H1 (cell line): ENCODE measurements around the gene CSRNP3. TPM values are rescaled to one million over a fixed set of nuclear protein-coding genes. Genes with fewer than 3 reads are reported as not detected.

Experiments
- CTCF ChIA-PET: fragments of 300-600 bp; sonication (Branson Sonifier 250); formaldehyde crosslinking; loops from one replicate; lab custom pipeline; 2021; ENCODE audit not compliant: partially characterized antibody; lab: Charles Lee
- POLR2A ChIA-PET: fragments of 300-600 bp; sonication (Branson Sonifier 250); formaldehyde crosslinking; loops from one replicate; lab custom pipeline; 2021; ENCODE audit warnings: inconsistent platforms; ENCODE audit not compliant: partially characterized antibody; lab: Charles Lee
- DNase-seq, 2 experiments: peaks; one replicate each; pipeline versions ENCODE4 v3.0.0 to v3.0.0-alpha.2; 2010 to 2022; ENCODE audit warnings: low spot score in 2 of 2, low read depth in 1 of 2, mixed read lengths in 1 of 2
- FAIRE-seq: peaks from 2 replicates; lab custom pipeline; 2011; peaks lifted over from hg19 to GRCh38; lab: Jason Lieb, UNC
- H2AFZ ChIP-seq: 2 replicates; pipeline ENCODE4 v1.8.1; 2012; ENCODE audit warnings: low read length, inconsistent platforms
- H2AK5ac ChIP-seq: 2 replicates; pipeline ENCODE4 v1.6.1; 2013; ENCODE audit warnings: low read depth, low read length
- H2BK120ac ChIP-seq: replicated peaks from 2 replicates; pipeline ENCODE3; 2013; ENCODE audit warnings: low read depth, low read length, inconsistent platforms
- H2BK12ac ChIP-seq: 2 replicates; pipeline ENCODE4 v1.6.1; 2013; ENCODE audit warnings: low read depth, low read length
- H2BK15ac ChIP-seq: 2 replicates; pipeline ENCODE4 v1.6.1; 2013; ENCODE audit warnings: low read length
- H2BK20ac ChIP-seq: 2 replicates; pipeline ENCODE4 v1.6.1; 2013; ENCODE audit warnings: low read length
- H2BK5ac ChIP-seq: 2 replicates; pipeline ENCODE4 v1.6.1; 2013; ENCODE audit warnings: low read depth, low read length
- H3K14ac ChIP-seq: 2 replicates; pipeline ENCODE4 v1.6.1; 2013; ENCODE audit warnings: inconsistent platforms; ENCODE audit not compliant: insufficient read length
- H3K18ac ChIP-seq: 2 replicates; pipeline ENCODE4 v1.6.1; 2013; ENCODE audit warnings: low read length; ENCODE audit errors: extremely low read depth
- H3K23ac ChIP-seq: 2 replicates; pipeline ENCODE4 v1.6.1; 2013; ENCODE audit warnings: inconsistent platforms; ENCODE audit not compliant: insufficient read length
- H3K23me2 ChIP-seq: 2 replicates; pipeline ENCODE4 v1.6.1; 2013; ENCODE audit warnings: low read depth, low read length
- H3K27ac ChIP-seq: 2 replicates; pipeline ENCODE4 v1.6.1; 2011; ENCODE audit warnings: low read depth, low read length, inconsistent platforms
- H3K27me3 ChIP-seq, 4 experiments: replicated peaks in 1 of 4; 1 replicate in 1 of 4; 2 replicates in 3 of 4; pipeline versions ENCODE4 v1.6.1 to v1.8.1; 2011 to 2013; ENCODE audit warnings: low read length in 3 of 4, mild to moderate bottlenecking in 3 of 4, inconsistent platforms in 2 of 4, mixed read lengths in 2 of 4, moderate library complexity in 1 of 4; ENCODE audit not compliant: control insufficient read depth in 3 of 4, insufficient read depth in 3 of 4; ENCODE audit errors: extremely low read depth in 1 of 4
- H3K36me3 ChIP-seq, 4 experiments: 2 replicates each; pipeline versions ENCODE4 v1.6.1 to v1.8.1; 2011 to 2013; ENCODE audit warnings: mild to moderate bottlenecking in 4 of 4, low read length in 3 of 4, moderate library complexity in 2 of 4, control low read depth in 1 of 4, inconsistent platforms in 1 of 4; ENCODE audit not compliant: insufficient read depth in 4 of 4, control insufficient read depth in 2 of 4
- H3K4ac ChIP-seq: replicated peaks from 2 replicates; pipeline ENCODE3; 2013; ENCODE audit warnings: low read length, low read depth, mixed read lengths, inconsistent platforms; ENCODE audit not compliant: insufficient read length
- H3K4me1 ChIP-seq, 4 experiments: replicated peaks in 1 of 4; 1 replicate in 1 of 4; 2 replicates in 3 of 4; pipeline versions ENCODE4 v1.6.1 to v1.8.1; 2011 to 2013; ENCODE audit warnings: low read length in 3 of 4, inconsistent platforms in 2 of 4, mixed read lengths in 1 of 4; ENCODE audit not compliant: insufficient read depth in 4 of 4, control insufficient read depth in 3 of 4
- H3K4me2 ChIP-seq, 2 experiments: 2 replicates each; pipeline versions ENCODE4 v1.6.1 to v1.8.1; 2011 to 2013; ENCODE audit warnings: low read depth in 2 of 2, low read length in 2 of 2, control low read depth in 1 of 2, inconsistent platforms in 1 of 2, mild to moderate bottlenecking in 1 of 2; ENCODE audit not compliant: insufficient read depth in 1 of 2
- H3K4me3 ChIP-seq, 4 experiments: fragments of 200-600, 300-600 bp in 1 of 4; sonication (generic), shearing (Covaris generic), sonication (Bioruptor Twin) in 1 of 4; 2 replicates each; pipeline versions ENCODE4 v1.5.1 to v1.8.1; 2011 to 2016; ENCODE audit warnings: low read length in 4 of 4, low read depth in 3 of 4, control low read depth in 2 of 4, inconsistent platforms in 2 of 4, mild to moderate bottlenecking in 2 of 4, mixed read lengths in 1 of 4, moderate library complexity in 1 of 4; ENCODE audit not compliant: insufficient read depth in 2 of 4; ENCODE audit errors: extremely low read depth in 1 of 4
- H3K56ac ChIP-seq: replicated peaks from 2 replicates; pipeline ENCODE3; 2013; ENCODE audit warnings: low read depth, mild to moderate bottlenecking, mixed read lengths, low read length, inconsistent platforms; ENCODE audit not compliant: insufficient read length
- H3K79me1 ChIP-seq: 2 replicates; pipeline ENCODE4 v1.6.1; 2013; ENCODE audit warnings: low read depth, low read length, control low read depth
- H3K79me2 ChIP-seq, 2 experiments: 2 replicates each; pipeline versions ENCODE4 v1.6.1 to v1.8.1; 2012 to 2013; ENCODE audit warnings: low read length in 2 of 2, mild to moderate bottlenecking in 2 of 2, inconsistent platforms in 1 of 2; ENCODE audit not compliant: insufficient read depth in 2 of 2, control insufficient read depth in 1 of 2
- H3K9ac ChIP-seq, 4 experiments: replicated peaks in 1 of 4; 1 replicate in 1 of 4; 2 replicates in 3 of 4; pipeline versions ENCODE4 v1.6.1 to v1.8.1; 2011 to 2013; ENCODE audit warnings: low read depth in 3 of 4, low read length in 3 of 4, control low read depth in 2 of 4, mild to moderate bottlenecking in 2 of 4, moderate library complexity in 2 of 4, inconsistent platforms in 1 of 4; ENCODE audit errors: extremely low read depth in 1 of 4
- H3K9me3 ChIP-seq, 2 experiments: 2 replicates each; pipeline versions ENCODE4 v1.6.1 to v1.8.1; 2012 to 2013; ENCODE audit warnings: mild to moderate bottlenecking in 2 of 2, moderate library complexity in 2 of 2, control low read depth in 1 of 2, inconsistent platforms in 1 of 2, low read depth in 1 of 2, low read length in 1 of 2, mixed read lengths in 1 of 2; ENCODE audit not compliant: insufficient read depth in 2 of 2
- H4K20me1 ChIP-seq, 2 experiments: replicated peaks in 1 of 2; 2 replicates each; pipeline versions ENCODE3 to v1.8.1; 2011 to 2013; ENCODE audit warnings: inconsistent platforms in 2 of 2, low read length in 2 of 2, mild to moderate bottlenecking in 1 of 2; ENCODE audit not compliant: insufficient read depth in 2 of 2, control insufficient read depth in 1 of 2
- H4K5ac ChIP-seq: 2 replicates; pipeline ENCODE4 v1.6.1; 2013; ENCODE audit warnings: low read length, low read depth, mixed read lengths, inconsistent platforms; ENCODE audit not compliant: insufficient read length
- H4K8ac ChIP-seq: 2 replicates; pipeline ENCODE4 v1.8.0; 2013; ENCODE audit warnings: mild to moderate bottlenecking, moderate library complexity, low read length, inconsistent platforms; ENCODE audit not compliant: insufficient read depth; ENCODE audit errors: extremely low read depth
- H4K91ac ChIP-seq: replicated peaks from 2 replicates; pipeline ENCODE3; 2013; ENCODE audit warnings: low read length, mixed read lengths, inconsistent platforms; ENCODE audit not compliant: insufficient read length
- CTBP2 ChIP-seq: IDR thresholded peaks from 2 replicates; pipeline ENCODE4 v1.7.0; 2011; ENCODE audit warnings: borderline replicate concordance, mild to moderate bottlenecking, moderate library complexity, mixed read lengths, low read length; ENCODE audit not compliant: insufficient read depth, insufficient read length
- SIN3A ChIP-seq, 2 experiments: IDR thresholded peaks in 1 of 2; conservative IDR thresholded peaks in 1 of 2; 2 replicates each; pipeline ENCODE4 v1.6.1; 2011 to 2012; ENCODE audit warnings: low read length in 2 of 2, improper control_type of control experiment in 1 of 2, low read depth in 1 of 2, mild to moderate bottlenecking in 1 of 2
- SP2 ChIP-seq: IDR thresholded peaks from 2 replicates; pipeline ENCODE4 v1.6.1; 2012; ENCODE audit warnings: mild to moderate bottlenecking, low read length, inconsistent platforms
- SP4 ChIP-seq: IDR thresholded peaks from 2 replicates; pipeline ENCODE4 v1.6.1; 2012; ENCODE audit warnings: low read length, inconsistent platforms
- WGBS, 2 experiments: shearing (Covaris generic) in 1 of 2; methylation state at CpG; one replicate each; pipeline versions ENCODE4 v1.1.6 to v1.1.7; 2013 to 2015; ENCODE audit warnings: low lambda C conversion rate in 2 of 2, mixed read lengths in 2 of 2, inconsistent platforms in 1 of 2, low coverage in 1 of 2, missing lambda C conversion rate in 1 of 2; ENCODE audit not compliant: insufficient replicate concordance in 2 of 2, insufficient coverage in 1 of 2, insufficient read length in 1 of 2; ENCODE audit errors: extremely low coverage in 1 of 2, missing lambda C conversion rate in 1 of 2; 5-methylcytosine and 5-hydroxymethylcytosine counted together
- polyA plus RNA-seq, 7 experiments: library from polyadenylated mRNA; depleted of rRNA in 3 of 7; stranded (reverse) in 5 of 7; unstranded in 2 of 7; fragments of >200 nt in 5 of 7; fragments of 200-250 nt in 2 of 7; gene quantifications; 1 replicate in 5 of 7; 2 replicates in 1 of 7; 4 replicates in 1 of 7; pipeline versions ENCODE4 v1.2.1 to v1.2.3, GENCODE V29; 2011 to 2013; ENCODE audit warnings: missing spikeins in 2 of 7, mixed read lengths in 2 of 7
- total RNA-seq: library from RNA; stranded (reverse); fragmentation: NEBNext Ultra II Directional; extraction: Animal tissue kit (Norgen Biotek cat#: 25700); gene quantifications from 2 replicates; pipeline ENCODE4 v1.2.1, GENCODE V29; 2021
- TF ChIP-seq, protein P1 (sequence below): IDR thresholded peaks from 2 replicates; pipeline ENCODE4 v1.6.1; 2011; ENCODE audit warnings: low read depth, mild to moderate bottlenecking, low read length; ENCODE audit not compliant: insufficient read depth
- TF ChIP-seq, protein P2 (sequence below): IDR thresholded peaks from 2 replicates; pipeline ENCODE4 v1.6.1; 2012; ENCODE audit warnings: inconsistent platforms
- TF ChIP-seq, protein P3 (sequence below): IDR thresholded peaks from 2 replicates; pipeline ENCODE4 v1.6.1; 2012; ENCODE audit warnings: inconsistent platforms

Gene CSRNP3
- total and polyA plus RNA-seq, 2 of the 8 experiments (the other 6 are each of a cell fraction or from before 2014, with no cell fraction given) = 1.3 to 6.5 TPM

DNA sequence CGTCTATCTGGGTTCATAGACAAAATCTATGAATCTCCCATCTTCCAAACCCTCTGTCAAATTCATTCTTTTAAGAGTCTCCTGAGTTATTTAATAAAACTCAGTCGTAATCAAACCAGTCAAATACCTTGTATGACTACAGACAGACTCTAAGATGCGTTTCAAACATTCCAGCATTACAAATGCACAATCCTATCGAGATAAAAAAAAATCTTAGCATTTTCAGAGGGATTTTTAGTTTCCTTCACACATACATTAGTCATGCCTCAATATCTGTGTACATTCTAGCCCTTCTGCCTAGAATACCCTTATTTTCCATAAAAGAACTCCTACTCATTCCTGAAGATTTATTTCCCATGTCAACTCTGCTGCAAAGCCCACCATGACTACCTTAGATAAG, 96.5 kb downstream of the CSRNP3 start:
- no peaks in the 10 kb centered on the region for H4K20me1 ChIP-seq
- DNase-seq = no peak
- H2BK12ac ChIP-seq = no peak overlapping the region
- no peak overlapping the region for H3K9ac ChIP-seq
- H2BK5ac ChIP-seq = no peak overlapping the region
- FAIRE-seq = no peak
- TF ChIP-seq, protein P1, sequence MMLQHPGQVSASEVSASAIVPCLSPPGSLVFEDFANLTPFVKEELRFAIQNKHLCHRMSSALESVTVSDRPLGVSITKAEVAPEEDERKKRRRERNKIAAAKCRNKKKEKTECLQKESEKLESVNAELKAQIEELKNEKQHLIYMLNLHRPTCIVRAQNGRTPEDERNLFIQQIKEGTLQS = no peak
- TF ChIP-seq, protein P2, sequence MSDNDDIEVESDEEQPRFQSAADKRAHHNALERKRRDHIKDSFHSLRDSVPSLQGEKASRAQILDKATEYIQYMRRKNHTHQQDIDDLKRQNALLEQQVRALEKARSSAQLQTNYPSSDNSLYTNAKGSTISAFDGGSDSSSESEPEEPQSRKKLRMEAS = no peak
- no peak for TF ChIP-seq SP2
- no peak for TF ChIP-seq CTBP2
- no peak for TF ChIP-seq SP4
- no peak for TF ChIP-seq SIN3A (conservative IDR thresholded peaks at IDR 0.05 in 1 of 2, IDR thresholded peaks at IDR 0.05 in 1 of 2; ENCODE audit: low read depth in 1 of 2, low read length in 2 of 2)
- TF ChIP-seq, protein P3, sequence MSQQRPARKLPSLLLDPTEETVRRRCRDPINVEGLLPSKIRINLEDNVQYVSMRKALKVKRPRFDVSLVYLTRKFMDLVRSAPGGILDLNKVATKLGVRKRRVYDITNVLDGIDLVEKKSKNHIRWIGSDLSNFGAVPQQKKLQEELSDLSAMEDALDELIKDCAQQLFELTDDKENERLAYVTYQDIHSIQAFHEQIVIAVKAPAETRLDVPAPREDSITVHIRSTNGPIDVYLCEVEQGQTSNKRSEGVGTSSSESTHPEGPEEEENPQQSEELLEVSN = no peak
- TF ChIP-seq, all 59 proteins: peak for 0
- Histone ChIP-seq H3K23me2 (no peaks in the 10 kb centered on the region), H4K5ac (no peak overlapping the region), H3K4me3 (no peak overlapping the region), H3K14ac (no peak overlapping the region), H3K79me2 (no peaks in the 10 kb centered on the region), H2BK15ac (no peak overlapping the region), H3K27ac (no peak overlapping the region), H3K79me1 (no peaks in the 10 kb centered on the region), H2AFZ (no peak overlapping the region), H4K91ac (no peak overlapping the region), H3K4me2 (no peak overlapping the region), H3K23ac (no peak overlapping the region), H3K27me3 (no peaks in the 10 kb centered on the region), H2AK5ac (no peak overlapping the region), H3K36me3 (no peaks in the 10 kb centered on the region), H3K4me1 (no peaks in the 10 kb centered on the region; a peak in 1 of 7 replicates), H3K9me3 (no peaks in the 10 kb centered on the region), H3K18ac (no peak overlapping the region), H3K56ac (no peak overlapping the region), H4K8ac (no peak overlapping the region), H3K4ac (no peak overlapping the region), H2BK20ac (no peak overlapping the region), H2BK120ac (no peak overlapping the region)
- WGBS, 2 experiments = 85% methylated on average over 4 of the region's 4 CpGs; no CpG with 5 or more reads in 1 of the 2 experiments
- ChIA-PET POLR2A (no interaction called here), CTCF (interaction anchor here (1.0 to 2.4 kb wide), 2 partner anchors 149 to 308 kb away, joined by 3 to 8 read pairs; no protein-coding TSS in a partner anchor)
